ENCODE measurements around the gene SORT1. TPM values are rescaled to one million over a fixed set of nuclear protein-coding genes. Genes with fewer than 3 reads are reported as not detected.

Gene SORT1
- total RNA-seq, 1 donor: 48.5 TPM

DNA sequence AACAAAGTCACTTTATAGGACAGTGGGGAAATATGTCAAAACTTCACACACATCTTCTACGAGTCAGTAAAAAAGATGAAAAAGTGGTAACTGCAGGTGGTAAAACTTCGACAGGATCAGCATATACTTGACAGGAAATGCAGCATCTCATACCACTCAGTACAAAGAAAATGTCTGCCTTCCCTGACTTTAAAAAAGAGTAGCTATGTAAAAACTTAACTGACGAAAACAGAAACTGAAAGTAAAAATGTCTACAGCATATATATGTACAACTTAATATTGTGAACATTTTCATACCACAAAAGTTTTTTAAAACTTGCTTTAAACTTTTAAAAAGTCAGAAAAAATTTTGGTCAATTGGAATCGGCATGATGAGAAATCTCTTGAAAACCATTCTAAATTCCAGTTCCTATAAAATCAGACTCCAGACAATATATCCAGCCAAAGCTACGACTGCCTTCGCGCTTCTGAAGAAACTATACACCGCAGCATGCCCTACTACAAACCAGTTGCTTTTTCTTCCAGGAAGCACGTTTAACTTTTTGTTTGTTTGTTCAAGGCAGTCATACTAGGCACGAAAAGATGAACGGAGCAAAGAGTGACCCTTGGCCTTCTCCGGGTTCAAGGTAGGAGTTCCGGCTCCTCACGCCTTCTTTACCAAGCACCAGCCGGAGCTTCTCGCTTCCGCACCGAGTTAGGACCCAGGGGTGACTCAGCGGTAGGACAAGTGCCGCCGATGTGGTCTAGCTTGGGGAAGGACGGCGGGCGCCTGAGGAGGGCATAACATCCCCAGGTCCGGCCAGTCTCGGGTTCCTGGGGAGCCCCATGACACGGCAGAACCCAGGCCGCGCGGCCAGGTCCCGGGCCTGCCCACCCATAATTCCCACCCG is 27.9 kb upstream of the SORT1 start:
- Histone ChIP-seq H3K79me2 (ENCODE audit: insufficient read depth, low read length) (peaks cover 63% of the 10 kb centered on the region), H3K27ac (ENCODE audit: low read depth, low read length) (peak overlapping the region; percentile 88), H4K20me1 (ENCODE audit: insufficient read depth, low read length) (peaks cover 16% of the 10 kb centered on the region), H3K4me2 (ENCODE audit: insufficient read depth, low read length) (peak overlapping the region; percentile 95), H3K4me1 (ENCODE audit: insufficient read depth, low read length) (peaks cover 25% of the 10 kb centered on the region), H3K4me3 (ENCODE audit: insufficient read depth, low read length) (peak overlapping the region; percentile 81), H3K27me3 (ENCODE audit: insufficient read depth, low read length) (no peaks in the 10 kb centered on the region), H3K9me3 (ENCODE audit: low read depth, low read length) (no peaks in the 10 kb centered on the region), H3K36me3 (ENCODE audit: insufficient read depth, low read length) (peaks cover 11% of the 10 kb centered on the region), H2AFZ (ENCODE audit: low read length) (peak overlapping the region; percentile 86)
- TF ChIP-seq, protein P1, sequence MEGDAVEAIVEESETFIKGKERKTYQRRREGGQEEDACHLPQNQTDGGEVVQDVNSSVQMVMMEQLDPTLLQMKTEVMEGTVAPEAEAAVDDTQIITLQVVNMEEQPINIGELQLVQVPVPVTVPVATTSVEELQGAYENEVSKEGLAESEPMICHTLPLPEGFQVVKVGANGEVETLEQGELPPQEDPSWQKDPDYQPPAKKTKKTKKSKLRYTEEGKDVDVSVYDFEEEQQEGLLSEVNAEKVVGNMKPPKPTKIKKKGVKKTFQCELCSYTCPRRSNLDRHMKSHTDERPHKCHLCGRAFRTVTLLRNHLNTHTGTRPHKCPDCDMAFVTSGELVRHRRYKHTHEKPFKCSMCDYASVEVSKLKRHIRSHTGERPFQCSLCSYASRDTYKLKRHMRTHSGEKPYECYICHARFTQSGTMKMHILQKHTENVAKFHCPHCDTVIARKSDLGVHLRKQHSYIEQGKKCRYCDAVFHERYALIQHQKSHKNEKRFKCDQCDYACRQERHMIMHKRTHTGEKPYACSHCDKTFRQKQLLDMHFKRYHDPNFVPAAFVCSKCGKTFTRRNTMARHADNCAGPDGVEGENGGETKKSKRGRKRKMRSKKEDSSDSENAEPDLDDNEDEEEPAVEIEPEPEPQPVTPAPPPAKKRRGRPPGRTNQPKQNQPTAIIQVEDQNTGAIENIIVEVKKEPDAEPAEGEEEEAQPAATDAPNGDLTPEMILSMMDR (IDR thresholded peaks at IDR 0.05; ENCODE audit: extremely low read depth, low read depth, low read length): no peak
- peak; percentile 62 for DNase-seq (ENCODE audit: insufficient read length, low spot score, missing footprints)

DNA sequence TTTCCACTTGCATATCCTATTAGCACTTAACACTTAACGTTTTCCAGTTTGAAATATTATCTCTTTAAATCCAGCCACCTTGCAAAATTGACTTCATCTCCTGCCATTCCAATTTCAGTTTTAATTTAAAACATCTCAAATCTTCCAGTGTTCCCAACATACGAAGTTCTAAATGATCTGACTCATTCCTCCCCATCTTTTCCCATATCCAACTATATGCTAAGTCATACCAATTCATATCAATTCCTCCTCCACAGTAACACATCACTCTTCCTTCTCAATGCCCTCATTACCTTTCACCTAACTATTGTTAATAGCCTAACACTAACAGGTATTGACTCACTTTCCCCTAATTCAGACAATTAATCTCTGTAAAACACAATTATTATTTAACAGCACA is 25.8 kb upstream of the SORT1 start:
- H3K9me3 ChIP-seq (ENCODE audit: low read depth, low read length): no peaks in the 10 kb centered on the region
- DNase-seq (ENCODE audit: insufficient read length, low spot score, missing footprints): no peak
- H3K4me1 ChIP-seq (ENCODE audit: insufficient read depth, low read length): peaks cover 25% of the 10 kb centered on the region
- H3K4me2 ChIP-seq (ENCODE audit: insufficient read depth, low read length): peak overlapping the region; percentile 10
- H3K27ac ChIP-seq (ENCODE audit: low read depth, low read length): peak overlapping the region; percentile 50
- H3K79me2 ChIP-seq (ENCODE audit: insufficient read depth, low read length): peaks cover 77% of the 10 kb centered on the region
- H2AFZ ChIP-seq (ENCODE audit: low read length): no peak overlapping the region
- H3K36me3 ChIP-seq (ENCODE audit: insufficient read depth, low read length): peaks cover 30% of the 10 kb centered on the region
- H3K4me3 ChIP-seq (ENCODE audit: insufficient read depth, low read length): no peak overlapping the region
- H4K20me1 ChIP-seq (ENCODE audit: insufficient read depth, low read length): peaks cover 16% of the 10 kb centered on the region
- H3K27me3 ChIP-seq (ENCODE audit: insufficient read depth, low read length): no peaks in the 10 kb centered on the region
- TF ChIP-seq, protein P1 (IDR thresholded peaks at IDR 0.05; ENCODE audit: extremely low read depth, low read depth, low read length): no peak

DNA sequence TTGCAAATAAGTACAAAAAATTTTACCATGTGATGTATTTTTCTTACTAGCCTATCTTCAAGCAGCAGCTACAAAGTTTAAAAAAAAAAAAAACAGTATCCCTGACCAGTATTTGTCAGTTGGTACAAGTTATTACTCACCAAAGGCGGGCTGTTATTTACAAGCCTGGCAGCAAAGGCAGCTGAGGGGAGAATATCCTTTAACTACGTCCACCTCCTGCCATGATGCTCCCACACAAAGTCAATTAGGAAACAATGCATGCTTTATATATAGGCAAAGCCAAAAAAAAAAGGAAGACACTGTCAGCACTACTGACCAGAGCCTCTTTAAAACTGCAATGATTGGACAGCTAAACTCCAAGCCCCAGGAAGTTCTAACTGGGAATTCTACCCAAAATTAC is 14.8 kb upstream of the SORT1 start:
- H3K9me3 ChIP-seq (ENCODE audit: low read depth, low read length): no peaks in the 10 kb centered on the region
- TF ChIP-seq, protein P1 (IDR thresholded peaks at IDR 0.05; ENCODE audit: extremely low read depth, low read depth, low read length): no peak

DNA sequence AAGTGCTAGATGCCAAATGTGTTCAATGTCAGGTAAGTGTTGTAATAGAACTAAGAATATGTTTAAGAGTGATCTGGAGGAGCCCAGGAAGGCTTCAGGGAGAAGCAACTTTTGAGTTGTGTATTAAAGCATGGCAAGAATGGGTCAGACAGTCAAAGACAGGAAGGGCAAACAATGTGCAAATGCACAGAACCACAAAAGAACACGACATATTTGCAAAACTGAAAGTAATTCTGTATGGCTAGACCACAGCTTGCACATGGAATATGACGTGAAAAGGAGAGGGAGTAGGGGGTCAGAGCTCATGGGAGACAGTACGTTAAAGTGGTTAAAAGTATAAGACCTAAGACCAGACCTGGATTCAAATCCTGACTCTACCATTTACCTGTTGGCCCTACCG is 7.1 kb upstream of the SORT1 start:
- H3K36me3 ChIP-seq (ENCODE audit: insufficient read depth, low read length): peaks cover 50% of the 10 kb centered on the region
- no peaks in the 10 kb centered on the region for H4K20me1 ChIP-seq (ENCODE audit: insufficient read depth, low read length)
- no peak overlapping the region for H2AFZ ChIP-seq (ENCODE audit: low read length)
- no peak overlapping the region for H3K27ac ChIP-seq (ENCODE audit: low read depth, low read length)
- no peaks in the 10 kb centered on the region for H3K9me3 ChIP-seq (ENCODE audit: low read depth, low read length)
- no peaks in the 10 kb centered on the region for H3K27me3 ChIP-seq (ENCODE audit: insufficient read depth, low read length)
- DNase-seq (ENCODE audit: insufficient read length, low spot score, missing footprints): no peak
- peaks cover 9% of the 10 kb centered on the region for H3K79me2 ChIP-seq (ENCODE audit: insufficient read depth, low read length)
- TF ChIP-seq, protein P1 (IDR thresholded peaks at IDR 0.05; ENCODE audit: extremely low read depth, low read depth, low read length): no peak
- H3K4me3 ChIP-seq (ENCODE audit: insufficient read depth, low read length): no peak overlapping the region
- H3K4me1 ChIP-seq (ENCODE audit: insufficient read depth, low read length): no peaks in the 10 kb centered on the region
- H3K4me2 ChIP-seq (ENCODE audit: insufficient read depth, low read length): no peak overlapping the region

More for the DNA sequence above, 14.8 kb upstream of the SORT1 start:
- Histone ChIP-seq H2AFZ (ENCODE audit: low read length) (no peak overlapping the region), H3K36me3 (ENCODE audit: insufficient read depth, low read length) (peaks cover 83% of the 10 kb centered on the region), H3K79me2 (ENCODE audit: insufficient read depth, low read length) (peaks cover 47% of the 10 kb centered on the region), H3K27ac (ENCODE audit: low read depth, low read length) (no peak overlapping the region), H3K4me1 (ENCODE audit: insufficient read depth, low read length) (peaks cover 6% of the 10 kb centered on the region), H3K4me2 (ENCODE audit: insufficient read depth, low read length) (no peak overlapping the region), H3K27me3 (ENCODE audit: insufficient read depth, low read length) (no peaks in the 10 kb centered on the region), H3K4me3 (ENCODE audit: insufficient read depth, low read length) (no peak overlapping the region), H4K20me1 (ENCODE audit: insufficient read depth, low read length) (peaks cover 15% of the 10 kb centered on the region)
- DNase-seq (ENCODE audit: insufficient read length, low spot score, missing footprints): no peak

Measured in osteoblast (primary cell).